Measurements from ENCODE around the gene GPR108. TPM values are rescaled to one million over a fixed set of nuclear protein-coding genes. Genes with fewer than 3 reads are reported as not detected.

GPR108 gene
- total RNA-seq, 1 donor: 34.1 TPM

DNA sequence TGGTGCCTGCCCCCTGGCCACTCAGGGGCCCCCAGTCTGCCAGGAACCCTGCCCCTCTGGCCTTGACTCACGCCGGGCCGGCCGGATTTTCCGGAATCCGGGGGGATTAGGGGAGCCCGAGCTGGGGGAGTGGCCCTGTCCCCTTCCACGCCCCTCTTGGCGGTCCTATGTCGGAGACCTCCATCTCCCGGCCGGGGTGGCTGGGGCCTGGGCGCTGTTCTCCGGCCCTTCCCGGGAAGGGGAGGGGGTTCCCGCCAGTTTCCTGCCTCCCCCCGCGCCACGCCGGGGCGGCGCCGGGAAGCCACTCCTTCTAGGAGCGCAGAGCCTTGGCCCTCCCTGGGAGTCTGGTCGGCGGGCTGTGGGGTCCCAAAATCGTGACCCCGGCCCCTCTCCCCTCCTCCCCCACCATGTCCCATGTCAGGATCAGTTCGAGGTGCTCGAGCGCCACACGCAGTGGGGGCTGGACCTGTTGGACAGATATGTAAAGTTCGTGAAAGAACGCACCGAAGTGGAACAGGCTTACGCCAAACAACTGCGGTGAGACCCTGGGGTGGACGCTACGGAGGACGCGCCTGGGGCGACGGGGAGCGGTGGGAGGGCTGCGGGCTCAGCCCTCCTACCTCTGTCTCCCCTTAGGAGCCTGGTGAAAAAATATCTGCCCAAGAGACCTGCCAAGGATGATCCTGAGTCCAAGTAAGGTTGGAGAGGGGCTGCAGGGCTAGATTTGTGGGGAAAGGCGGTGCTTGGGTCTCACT is 3.4 kb upstream of the GPR108 start:
- H3K4me3 ChIP-seq (ENCODE audit: low read depth, low read length): peak overlapping the region; percentile 92
- peak; percentile 77 for DNase-seq (ENCODE audit: low read depth)
- TF ChIP-seq, protein P1, sequence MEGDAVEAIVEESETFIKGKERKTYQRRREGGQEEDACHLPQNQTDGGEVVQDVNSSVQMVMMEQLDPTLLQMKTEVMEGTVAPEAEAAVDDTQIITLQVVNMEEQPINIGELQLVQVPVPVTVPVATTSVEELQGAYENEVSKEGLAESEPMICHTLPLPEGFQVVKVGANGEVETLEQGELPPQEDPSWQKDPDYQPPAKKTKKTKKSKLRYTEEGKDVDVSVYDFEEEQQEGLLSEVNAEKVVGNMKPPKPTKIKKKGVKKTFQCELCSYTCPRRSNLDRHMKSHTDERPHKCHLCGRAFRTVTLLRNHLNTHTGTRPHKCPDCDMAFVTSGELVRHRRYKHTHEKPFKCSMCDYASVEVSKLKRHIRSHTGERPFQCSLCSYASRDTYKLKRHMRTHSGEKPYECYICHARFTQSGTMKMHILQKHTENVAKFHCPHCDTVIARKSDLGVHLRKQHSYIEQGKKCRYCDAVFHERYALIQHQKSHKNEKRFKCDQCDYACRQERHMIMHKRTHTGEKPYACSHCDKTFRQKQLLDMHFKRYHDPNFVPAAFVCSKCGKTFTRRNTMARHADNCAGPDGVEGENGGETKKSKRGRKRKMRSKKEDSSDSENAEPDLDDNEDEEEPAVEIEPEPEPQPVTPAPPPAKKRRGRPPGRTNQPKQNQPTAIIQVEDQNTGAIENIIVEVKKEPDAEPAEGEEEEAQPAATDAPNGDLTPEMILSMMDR (IDR thresholded peaks at IDR 0.05; ENCODE audit: insufficient read depth, low read depth, low read length): no peak

DNA sequence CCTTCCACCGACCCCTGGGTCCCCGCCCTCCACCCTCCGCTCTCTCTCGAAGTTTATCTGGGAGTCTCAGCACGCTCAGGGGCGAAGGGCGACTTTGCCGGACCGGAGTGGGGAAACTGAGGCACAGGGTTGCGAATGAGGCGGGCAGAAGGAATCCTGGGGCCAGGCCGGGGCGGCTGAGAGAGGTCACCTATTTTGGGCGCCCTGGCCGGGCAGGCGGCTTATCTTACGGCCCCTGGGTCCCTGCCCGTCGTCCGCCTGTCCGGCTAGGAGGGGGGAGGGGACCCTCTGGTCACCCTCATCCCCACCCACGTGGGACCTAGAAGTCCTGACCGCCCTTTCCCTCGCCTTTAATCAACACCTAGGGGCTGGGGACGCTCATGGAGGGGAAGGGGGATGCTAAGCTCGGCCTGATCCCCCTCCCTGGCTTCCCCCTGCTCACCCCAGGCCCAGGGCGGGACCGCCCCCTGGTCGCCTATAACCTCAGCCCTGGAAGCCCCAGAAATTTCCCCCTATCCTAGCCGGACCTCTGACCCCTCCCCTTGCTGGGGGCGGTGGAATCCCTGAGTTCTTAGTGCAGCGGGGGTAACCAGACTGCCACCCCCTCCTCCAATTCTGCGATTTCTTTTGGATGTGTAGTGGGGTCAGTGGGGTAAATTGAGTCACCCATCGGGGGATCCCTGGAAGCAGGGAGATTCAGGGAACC is 2.7 kb upstream of the GPR108 start:
- TF ChIP-seq, protein P1 (IDR thresholded peaks at IDR 0.05; ENCODE audit: insufficient read depth, low read depth, low read length): no peak
- DNase-seq (ENCODE audit: low read depth): no peak
- H3K4me3 ChIP-seq (ENCODE audit: low read depth, low read length): peak overlapping the region; percentile 92

GRCh38 chr19:6739390-6739882 is 2.1 kb upstream of the GPR108 start, which contains the start of gene TRIP10:
Gene TRIP10, plus strand, starts transcription at chr19:6739680. Its CDS starts 82 bp downstream, at chr19:6739762.
- peak within 1 kb of the TSS; percentile 92 for H3K4me3 ChIP-seq (ENCODE audit: low read depth, low read length)
- TF ChIP-seq, protein P1 (IDR thresholded peaks at IDR 0.05; ENCODE audit: insufficient read depth, low read depth, low read length): no peak
- DNase-seq (ENCODE audit: low read depth): peak; percentile 85

DNA sequence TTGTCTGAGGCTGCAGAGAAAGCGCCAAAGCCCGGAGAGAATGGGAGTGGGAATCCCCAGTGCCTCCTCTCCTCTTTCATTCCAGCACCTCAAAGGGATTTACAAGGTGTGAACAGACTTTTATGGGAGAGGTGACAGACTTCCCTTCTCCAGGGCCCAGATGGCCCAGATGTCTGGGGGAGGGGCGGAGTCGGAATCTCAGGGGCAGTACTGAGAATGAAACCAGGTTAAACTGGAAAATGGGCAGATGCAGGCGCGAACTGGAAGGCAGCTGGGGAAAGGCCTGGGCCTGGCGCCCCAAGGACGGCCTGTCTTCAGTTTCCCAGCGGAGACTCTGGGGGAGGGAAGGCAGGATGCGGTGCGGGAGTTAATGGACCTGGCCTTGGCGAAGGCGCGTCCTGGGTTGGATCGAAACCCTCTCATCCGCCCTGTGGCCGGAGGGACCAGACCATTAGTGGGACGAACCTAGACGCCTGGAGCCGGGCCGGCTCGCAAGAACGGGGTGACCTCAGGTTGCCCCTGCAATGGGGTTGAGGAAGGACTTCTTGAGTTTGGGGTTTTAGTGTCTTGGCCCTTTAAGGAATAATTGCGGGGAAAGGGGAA is 1.5 kb upstream of the GPR108 start:
- TF ChIP-seq, protein P1 (IDR thresholded peaks at IDR 0.05; ENCODE audit: insufficient read depth, low read depth, low read length): no peak
- peak overlapping the region; percentile 55 for H3K4me3 ChIP-seq (ENCODE audit: low read depth, low read length)
- DNase-seq (ENCODE audit: low read depth): no peak

- no peak overlapping the region for H3K4me3 ChIP-seq (ENCODE audit: low read depth, low read length)
- TF ChIP-seq, protein P1 (IDR thresholded peaks at IDR 0.05; ENCODE audit: insufficient read depth, low read depth, low read length): peak; percentile 74
- DNase-seq (ENCODE audit: low read depth): peak; percentile 87
Observed at GRCh38 chr19:6737873-6738786, 750 bp upstream of the GPR108 start.

- DNase-seq (ENCODE audit: low read depth): no peak
- peak overlapping the region; percentile 97 for H3K4me3 ChIP-seq (ENCODE audit: low read depth, low read length)
- TF ChIP-seq, protein P1 (IDR thresholded peaks at IDR 0.05; ENCODE audit: insufficient read depth, low read depth, low read length): peak; percentile 5
Observed at GRCh38 chr19:6736917-6737283, 480 bp downstream of the GPR108 start.

Data from fibroblast of villous mesenchyme (primary cell).